Activated T-cell treated with anti-CD3 and anti-CD28 coated beads for 1 hour (primary cell): ENCODE results near the gene DTD1.
"Not testable (repeated sequence)": the region's sequence is repeated elsewhere in the genome, so short reads cannot be mapped to it uniquely, and the experiment has no call there.

Experiments
- DNase-seq: peaks from one replicate; pipeline ENCODE4 v3.0.0-alpha.2; 2020; ENCODE audit warnings: low read depth

The DTD1 gene

GRCh38 chr20:18740726-18741125 lies 152.9 kb downstream of the DTD1 start:
- no peak for DNase-seq

- DNase-seq, result no peak
Measured at GRCh38 chr20:18742841-18743240, 155.0 kb downstream of the DTD1 start.

- no peak for DNase-seq
Measured at GRCh38 chr20:18743665-18744440, 156.0 kb downstream of the DTD1 start.

- no peak for DNase-seq
Measured at GRCh38 chr20:18747090-18747489, 159.2 kb downstream of the DTD1 start.

- DNase-seq, result no peak
Measured at GRCh38 chr20:18748987-18749386, 161.1 kb downstream of the DTD1 start.

GRCh38 chr20:18749528-18749927 lies 161.7 kb downstream of the DTD1 start:
- DNase-seq, result no peak

DNA sequence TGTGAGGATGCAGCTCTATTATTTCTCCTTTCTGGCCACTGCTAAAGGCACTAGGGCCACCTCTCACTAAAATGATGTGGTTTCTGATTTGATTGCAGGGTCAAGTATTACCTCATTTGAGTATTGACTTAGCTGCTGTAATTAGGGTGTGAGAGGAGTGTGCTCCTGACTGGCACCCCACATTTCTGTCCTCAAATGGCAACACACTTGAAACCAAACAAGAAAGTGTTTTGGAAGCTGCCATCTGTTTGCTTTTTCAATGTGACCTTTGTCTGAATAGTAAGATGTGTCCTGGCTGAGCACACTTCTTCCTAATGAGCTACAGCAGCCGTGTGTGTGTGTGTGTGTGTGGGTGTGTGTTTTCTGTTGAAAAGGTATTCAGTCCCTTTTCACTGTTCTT lies 162.9 kb downstream of the DTD1 start:
- no peak for DNase-seq

DNA sequence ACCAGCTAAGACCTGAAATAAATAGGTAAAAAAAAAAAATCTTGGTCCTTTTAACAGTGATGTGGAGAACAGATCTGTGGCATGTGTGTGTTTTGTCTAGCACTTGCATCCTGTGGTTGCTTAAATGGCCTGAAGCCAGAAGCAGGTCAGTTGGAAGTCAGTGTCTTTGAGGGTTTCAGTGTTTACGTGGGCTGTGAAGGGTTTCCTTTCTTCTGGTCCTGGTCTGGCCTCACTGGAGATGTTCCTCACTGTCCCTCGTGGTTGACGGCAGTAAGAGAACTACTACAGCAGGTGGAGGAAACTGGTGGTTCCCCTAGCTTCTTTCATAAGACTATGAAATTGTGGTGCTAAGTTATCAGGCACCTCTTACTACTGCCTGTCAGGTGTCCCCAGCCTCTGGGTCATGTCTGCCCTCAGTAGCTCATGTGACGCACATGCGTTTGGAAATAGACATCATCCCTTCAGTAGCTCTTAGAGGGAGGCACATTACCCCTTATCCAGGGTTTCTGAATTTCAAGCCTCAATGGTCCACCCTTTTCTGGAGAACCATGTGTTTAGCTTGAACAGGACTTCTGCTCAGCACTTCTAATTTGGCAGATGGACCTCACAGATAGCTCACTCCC lies 166.3 kb downstream of the DTD1 start:
- no peak for DNase-seq

GRCh38 chr20:18754653-18755045 lies 166.8 kb downstream of the DTD1 start:
- DNase-seq, result no peak

- not testable (repeated sequence) for DNase-seq
Measured at GRCh38 chr20:18760852-18761251, 173.0 kb downstream of the DTD1 start.

GRCh38 chr20:18767676-18768075 lies 179.8 kb downstream of the DTD1 start:
- no peak for DNase-seq

GRCh38 chr20:18773566-18773965 lies 185.7 kb downstream of the DTD1 start:
- no peak for DNase-seq

- no peak for DNase-seq
Measured at GRCh38 chr20:18774207-18774606, 186.4 kb downstream of the DTD1 start.

DNA sequence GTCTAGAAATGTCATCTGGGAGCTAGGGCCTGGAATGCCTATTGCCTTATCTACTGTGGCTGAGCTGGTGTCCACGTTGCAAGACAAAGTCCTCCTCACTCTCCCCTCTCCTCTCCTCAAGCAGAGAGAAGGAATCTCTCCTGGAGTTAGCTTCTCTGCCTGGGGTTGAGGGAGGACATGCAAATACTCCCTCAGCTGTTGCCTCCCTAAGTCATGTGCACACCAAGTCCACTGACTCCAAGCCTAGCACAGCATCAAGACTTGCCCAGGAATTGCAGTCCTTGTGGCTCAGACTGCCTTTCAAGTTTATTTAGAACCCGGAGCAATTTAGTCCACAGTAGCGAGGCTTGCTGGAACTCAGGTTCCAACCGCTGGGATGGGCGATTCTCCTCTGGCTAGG lies 187.8 kb downstream of the DTD1 start:
- no peak for DNase-seq

- DNase-seq, result no peak
Measured at GRCh38 chr20:18778690-18779392, 191.0 kb downstream of the DTD1 start.

DNA sequence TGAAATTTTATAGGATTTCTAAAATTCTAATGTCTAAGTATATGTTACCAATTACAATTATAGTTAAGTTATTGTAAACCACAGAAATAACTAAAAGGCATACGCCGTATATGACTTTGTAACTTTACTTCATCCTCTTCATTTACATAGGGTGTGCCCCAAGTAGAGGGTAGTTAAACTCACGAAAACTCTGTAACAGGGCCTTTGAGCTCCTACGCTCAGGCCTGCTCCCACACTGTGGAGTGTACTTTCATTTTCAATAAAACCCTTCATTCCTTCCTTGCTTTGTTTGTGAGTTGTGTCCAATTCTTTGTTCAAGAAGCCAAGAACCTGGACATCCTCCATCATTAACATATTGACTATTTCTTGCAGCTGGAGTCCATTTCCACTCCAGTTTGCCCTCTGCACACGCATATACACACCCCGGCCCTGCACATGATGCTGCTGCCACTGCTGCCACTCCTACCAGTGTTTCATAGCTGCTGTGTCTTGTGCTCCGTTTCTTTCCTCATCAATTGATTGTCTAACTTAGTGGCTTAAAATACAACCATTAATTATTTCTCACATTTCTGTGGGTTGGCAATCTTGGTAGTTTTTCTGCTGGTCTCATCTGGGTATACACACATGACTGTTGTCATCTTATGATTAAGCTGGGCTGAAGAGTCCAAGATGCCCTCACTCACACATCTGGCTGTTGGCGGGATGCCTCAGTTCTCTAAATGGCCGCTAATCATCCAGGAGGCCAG lies 192.7 kb downstream of the DTD1 start:
- DNase-seq, result no peak

- DNase-seq, result no peak
Measured at GRCh38 chr20:18781509-18781908, 193.7 kb downstream of the DTD1 start.

DNA sequence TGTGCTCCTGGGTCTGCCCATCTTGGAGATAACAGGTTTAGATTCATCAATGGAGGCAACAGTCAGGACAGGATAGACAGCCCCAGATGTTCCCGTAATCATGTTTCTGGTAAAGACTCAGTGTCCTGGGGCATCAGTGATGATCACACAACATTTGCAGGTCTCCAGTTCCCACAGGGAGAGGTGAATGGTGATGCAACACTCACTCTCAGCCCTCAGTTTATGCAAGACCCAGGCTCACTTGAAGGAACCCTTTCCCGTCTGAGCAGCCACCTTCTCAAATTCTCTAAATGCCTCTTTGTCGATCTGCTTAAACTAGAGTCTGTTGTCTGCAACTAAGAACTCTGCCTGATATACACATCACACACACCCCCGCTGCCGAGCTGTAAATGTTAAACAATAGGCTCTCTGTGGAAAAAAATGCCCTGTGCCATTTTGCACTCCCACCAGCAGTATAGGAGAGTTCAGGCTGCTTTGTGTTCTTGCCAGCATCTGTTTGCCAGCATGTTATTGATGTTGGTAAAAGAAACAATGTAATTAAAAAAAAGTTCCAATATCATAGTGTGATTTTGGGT lies 195.6 kb downstream of the DTD1 start:
- no peak for DNase-seq

DNA sequence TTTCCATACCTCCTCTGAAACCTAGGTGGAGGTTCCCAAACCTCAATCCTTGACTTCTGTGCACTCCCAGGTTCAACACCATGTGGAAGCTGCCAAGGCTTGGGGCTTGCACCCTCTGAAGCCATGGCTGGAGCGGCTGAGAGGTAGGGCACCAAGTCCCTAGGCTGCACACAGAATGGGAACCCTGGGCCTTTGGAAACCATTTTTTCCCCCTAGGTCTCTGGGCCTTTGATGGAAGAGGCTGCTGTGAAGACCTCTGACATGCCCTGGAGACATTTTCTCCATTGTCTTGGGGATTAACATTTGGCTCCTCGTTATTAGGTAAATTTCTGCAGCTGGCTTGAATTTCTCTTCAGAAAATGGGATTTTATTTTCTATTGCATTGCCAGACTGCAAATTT lies 199.2 kb downstream of the DTD1 start:
- not testable (repeated sequence) for DNase-seq

GRCh38 chr20:18788021-18788420 lies 200.2 kb downstream of the DTD1 start:
- DNase-seq, result no peak

GRCh38 chr20:18790787-18791186 lies 202.9 kb downstream of the DTD1 start:
- no peak for DNase-seq
